Thoracic aorta (tissue), 2 donors: ENCODE data around the gene OVCH2. TPM values are rescaled to one million over a fixed set of nuclear protein-coding genes. Genes with fewer than 3 reads are reported as not detected.

Experiments
- ATAC-seq: fragments of 150-250 bp; one replicate; pipeline ENCODE4 v1.8.0; 2017; ENCODE audit warnings: low read depth; ENCODE audit not compliant: insufficient number of reproducible peaks, low FRiP score
- DNase-seq: peaks from one replicate; pipeline ENCODE4 v3.0.0-alpha.2; 2020; ENCODE audit warnings: low spot score
- H3K27ac ChIP-seq, 2 donors: fragments of 200-600 bp; sonication (generic); 1 replicate in 1 of 2; 2 replicates in 1 of 2; pipeline ENCODE4 v1.5.1; 2016; ENCODE audit warnings: mild to moderate bottlenecking in 2 of 2, moderate library complexity in 2 of 2
- H3K27me3 ChIP-seq: fragments of 200-600 bp; sonication (generic); replicated peaks from 2 replicates; pipeline ENCODE4 v1.6.0; 2016; ENCODE audit warnings: mild to moderate bottlenecking; ENCODE audit not compliant: insufficient read depth
- H3K36me3 ChIP-seq: fragments of 200-600 bp; sonication (generic); one replicate; pipeline ENCODE4 v1.5.1; 2016
- H3K4me1 ChIP-seq, 2 donors: fragments of 200-600 bp; sonication (generic); 1 replicate in 1 of 2; 2 replicates in 1 of 2; pipeline versions ENCODE4 v1.5.1 to v1.6.0; 2016; ENCODE audit warnings: low read depth in 2 of 2, mild to moderate bottlenecking in 1 of 2; ENCODE audit not compliant: control insufficient read depth in 1 of 2
- H3K4me3 ChIP-seq: fragments of 200-600 bp; sonication (generic); 2 replicates; pipeline ENCODE4 v1.5.1; 2016; ENCODE audit warnings: mild to moderate bottlenecking
- H3K9me3 ChIP-seq: fragments of 200-600 bp; sonication (generic); 2 replicates; pipeline ENCODE4 v1.5.1; 2016
- total RNA-seq, 2 donors: library from RNA; depleted of rRNA; stranded (reverse); fragments of >200 nt; gene quantifications; one replicate each; pipeline versions ENCODE4 v1.1.0 to v1.2.3, GENCODE V29; 2016
- TF ChIP-seq, protein P1 (sequence below): fragments of 200-600 bp; sonication (generic); IDR thresholded peaks from one replicate; pipeline ENCODE4 v1.5.1; 2019; ENCODE audit warnings: antibody characterized with exemption

OVCH2 gene
- total RNA-seq, 2 donors from 2014 or later, result 1.2 to 1.5 TPM

DNA sequence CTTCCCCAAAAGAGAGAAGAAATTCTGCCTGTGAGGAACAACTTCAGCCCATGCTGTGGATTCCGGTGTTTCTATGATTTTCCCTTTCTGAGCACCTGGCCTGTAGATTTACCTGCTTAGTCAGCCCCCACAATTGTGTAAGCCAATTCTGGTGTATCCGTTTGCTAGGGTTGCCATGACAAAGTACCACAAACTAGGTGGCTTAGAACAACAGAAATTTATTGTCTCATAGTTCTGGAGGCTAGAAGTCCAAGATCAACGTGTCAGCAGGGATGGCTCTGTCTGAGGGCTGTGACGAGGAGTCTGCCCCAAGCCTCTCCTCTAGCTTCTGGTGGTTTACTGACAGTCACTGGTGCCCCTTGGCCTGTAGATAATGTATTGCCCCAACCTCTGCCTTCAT lies 17.0 kb downstream of the OVCH2 start:
- DNase-seq (no peak), ATAC-seq (no peak)
- H3K27me3 ChIP-seq, result no peaks in the 10 kb centered on the region
- TF ChIP-seq, protein P1, sequence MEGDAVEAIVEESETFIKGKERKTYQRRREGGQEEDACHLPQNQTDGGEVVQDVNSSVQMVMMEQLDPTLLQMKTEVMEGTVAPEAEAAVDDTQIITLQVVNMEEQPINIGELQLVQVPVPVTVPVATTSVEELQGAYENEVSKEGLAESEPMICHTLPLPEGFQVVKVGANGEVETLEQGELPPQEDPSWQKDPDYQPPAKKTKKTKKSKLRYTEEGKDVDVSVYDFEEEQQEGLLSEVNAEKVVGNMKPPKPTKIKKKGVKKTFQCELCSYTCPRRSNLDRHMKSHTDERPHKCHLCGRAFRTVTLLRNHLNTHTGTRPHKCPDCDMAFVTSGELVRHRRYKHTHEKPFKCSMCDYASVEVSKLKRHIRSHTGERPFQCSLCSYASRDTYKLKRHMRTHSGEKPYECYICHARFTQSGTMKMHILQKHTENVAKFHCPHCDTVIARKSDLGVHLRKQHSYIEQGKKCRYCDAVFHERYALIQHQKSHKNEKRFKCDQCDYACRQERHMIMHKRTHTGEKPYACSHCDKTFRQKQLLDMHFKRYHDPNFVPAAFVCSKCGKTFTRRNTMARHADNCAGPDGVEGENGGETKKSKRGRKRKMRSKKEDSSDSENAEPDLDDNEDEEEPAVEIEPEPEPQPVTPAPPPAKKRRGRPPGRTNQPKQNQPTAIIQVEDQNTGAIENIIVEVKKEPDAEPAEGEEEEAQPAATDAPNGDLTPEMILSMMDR, result no peak
- no peaks in the 10 kb centered on the region for H3K9me3 ChIP-seq
- no peak overlapping the region for H3K4me3 ChIP-seq
- no peak overlapping the region for H3K27ac ChIP-seq
- no peaks in the 10 kb centered on the region for H3K4me1 ChIP-seq
- no peaks in the 10 kb centered on the region for H3K36me3 ChIP-seq

DNA sequence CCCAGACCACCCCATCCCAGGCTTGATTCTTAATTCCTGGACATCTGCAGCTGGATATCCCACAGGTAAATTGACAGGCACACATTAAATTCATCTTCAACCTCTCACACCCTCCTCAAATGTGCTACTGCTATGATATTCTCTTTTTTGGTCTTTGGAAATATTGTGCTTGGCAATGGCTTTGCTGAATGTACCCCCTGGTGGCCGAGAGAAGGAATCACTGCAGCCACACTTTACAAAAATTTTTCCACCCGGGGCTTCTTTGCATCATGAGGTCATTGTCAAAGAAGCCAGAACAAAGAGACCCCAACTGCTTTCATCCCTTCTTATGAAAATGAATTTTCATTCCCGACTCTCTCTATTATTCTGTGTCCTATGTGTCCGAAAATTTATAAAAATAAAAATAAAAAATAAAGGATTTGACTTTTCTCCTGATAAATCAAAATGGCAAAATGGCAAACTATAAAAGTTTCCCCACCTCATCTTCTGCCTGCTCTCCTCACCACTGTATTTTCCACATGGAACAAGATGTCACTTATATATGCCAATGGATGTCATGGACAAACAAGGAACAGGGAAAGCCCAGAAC lies 17.9 kb downstream of the OVCH2 start:
- DNase-seq (no peak), ATAC-seq (no peak)
- TF ChIP-seq, protein P1, result peak; percentile 83
- H3K4me3 ChIP-seq, result no peak overlapping the region
- H3K9me3 ChIP-seq, result no peaks in the 10 kb centered on the region
- H3K4me1 ChIP-seq, result no peaks in the 10 kb centered on the region
- no peaks in the 10 kb centered on the region for H3K36me3 ChIP-seq
- H3K27me3 ChIP-seq, result no peaks in the 10 kb centered on the region
- no peak overlapping the region for H3K27ac ChIP-seq

DNA sequence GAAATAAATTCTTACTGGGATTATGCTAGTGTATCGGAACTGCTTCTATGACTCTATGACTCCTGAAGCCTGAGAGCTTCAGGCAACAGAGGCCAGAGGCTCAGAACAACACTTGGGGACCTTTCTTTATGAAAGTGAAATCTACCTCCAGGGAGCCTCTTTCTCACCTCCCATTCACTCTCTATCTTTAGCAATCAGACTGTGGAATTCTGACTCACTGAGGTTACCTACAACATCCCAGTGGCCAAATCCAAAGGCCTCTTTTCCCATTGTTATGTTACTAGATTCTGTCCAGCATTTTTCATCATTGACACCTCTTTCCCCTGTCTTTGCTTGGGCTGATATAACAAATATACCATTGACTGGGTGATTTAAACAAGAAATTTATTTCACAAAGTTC lies 18.9 kb downstream of the OVCH2 start:
- Histone ChIP-seq H3K9me3 (no peaks in the 10 kb centered on the region), H3K36me3 (no peaks in the 10 kb centered on the region), H3K4me1 (no peaks in the 10 kb centered on the region), H3K27ac (no peak overlapping the region), H3K27me3 (no peaks in the 10 kb centered on the region), H3K4me3 (no peak overlapping the region)
- TF ChIP-seq, protein P1, result no peak
- DNase-seq, result no peak
- no peak for ATAC-seq

DNA sequence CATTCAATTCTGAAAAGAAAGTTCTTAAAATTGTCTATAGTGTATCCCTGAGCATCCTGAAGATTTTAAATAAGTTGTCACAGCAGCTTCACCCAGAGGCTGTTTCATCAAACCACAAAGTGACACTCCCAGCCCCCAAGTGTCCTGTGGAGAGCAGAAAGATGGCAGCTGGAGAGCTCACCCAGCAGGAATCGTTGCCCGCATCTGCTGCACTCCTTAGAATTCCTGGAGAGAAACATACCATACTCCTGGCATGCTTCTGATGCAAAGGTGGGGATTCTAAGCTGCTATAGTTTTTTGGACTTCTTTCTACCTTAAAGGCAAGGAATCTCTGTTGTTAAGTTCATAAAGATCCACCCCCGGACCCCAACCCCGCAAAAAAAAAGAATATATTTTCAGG lies 19.5 kb downstream of the OVCH2 start:
- DNase-seq (no peak), ATAC-seq (no peak)
- Histone ChIP-seq H3K4me1 (no peaks in the 10 kb centered on the region), H3K4me3 (no peak overlapping the region), H3K27me3 (no peaks in the 10 kb centered on the region), H3K36me3 (no peaks in the 10 kb centered on the region), H3K27ac (no peak overlapping the region), H3K9me3 (no peaks in the 10 kb centered on the region)
- TF ChIP-seq, protein P1, result no peak

DNA sequence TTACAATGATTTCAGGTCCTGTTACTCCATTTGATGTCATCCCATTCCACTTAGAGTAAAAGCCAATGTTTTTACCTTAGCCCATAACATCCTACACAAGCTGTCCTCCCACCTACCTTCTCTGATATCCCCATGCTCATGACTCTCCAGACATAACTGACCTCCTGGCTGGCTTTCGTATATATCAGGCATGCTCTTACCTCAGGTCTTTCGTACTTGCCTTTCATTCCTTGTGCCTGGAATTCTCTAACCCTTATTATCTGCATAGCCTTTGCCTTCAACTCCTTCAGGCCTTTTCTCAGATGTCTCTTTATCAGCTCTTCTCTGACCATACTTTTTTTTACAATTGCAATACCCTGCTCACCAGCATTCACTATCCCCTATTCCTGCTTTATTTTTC lies 22.7 kb downstream of the OVCH2 start:
- Histone ChIP-seq H3K36me3 (no peaks in the 10 kb centered on the region), H3K4me1 (no peaks in the 10 kb centered on the region), H3K27ac (no peak overlapping the region), H3K4me3 (no peak overlapping the region), H3K9me3 (no peaks in the 10 kb centered on the region), H3K27me3 (no peaks in the 10 kb centered on the region)
- TF ChIP-seq, protein P1, result no peak
- ATAC-seq, result no peak
- DNase-seq, result no peak
